Spleen (tissue), 11 donors: ENCODE measurements around the gene MCTP1. TPM values are rescaled to one million over a fixed set of nuclear protein-coding genes. Genes with fewer than 3 reads are reported as not detected.
"Not testable (repeated sequence)": the region's sequence is repeated elsewhere in the genome, so short reads cannot be mapped to it uniquely, and the experiment has no call there.

Source experiments
- DNase-seq: peaks from one replicate; pipeline ENCODE4 v3.0.0-alpha.2; 2020
- H3K27ac ChIP-seq, 8 donors: fragments of 200-600 bp; sonication (generic) in 7 of 8; 1 replicate in 4 of 8; 2 replicates in 4 of 8; pipeline versions ENCODE4 v1.5.0 to v1.8.0; 2016 to 2021; ENCODE audit warnings: inconsistent platforms in 4 of 8, mild to moderate bottlenecking in 4 of 8, moderate library complexity in 1 of 8
- H3K27me3 ChIP-seq, 7 donors: fragments of 200-600 bp; sonication (generic) in 6 of 7; replicated peaks in 1 of 7; 1 replicate in 4 of 7; 2 replicates in 3 of 7; pipeline versions ENCODE4 v1.5.0 to v1.8.0; 2016 to 2021; ENCODE audit warnings: inconsistent platforms in 3 of 7, mild to moderate bottlenecking in 1 of 7
- H3K36me3 ChIP-seq, 6 donors: fragments of 200-600 bp; sonication (generic) in 5 of 6; 1 replicate in 4 of 6; 2 replicates in 2 of 6; pipeline versions ENCODE4 v1.5.0 to v1.8.0; 2016 to 2021; ENCODE audit warnings: inconsistent platforms in 2 of 6
- H3K4me1 ChIP-seq, 6 donors: fragments of 200-600 bp; sonication (generic) in 5 of 6; 1 replicate in 3 of 6; 2 replicates in 3 of 6; pipeline versions ENCODE4 v1.5.0 to v1.8.0; 2016 to 2021; ENCODE audit warnings: inconsistent platforms in 3 of 6
- H3K4me3 ChIP-seq, 8 donors: fragments of 200-600 bp; sonication (generic) in 7 of 8; 1 replicate in 4 of 8; 2 replicates in 4 of 8; pipeline versions ENCODE4 v1.5.0 to v1.8.0; 2016 to 2021; ENCODE audit warnings: inconsistent platforms in 4 of 8, mild to moderate bottlenecking in 4 of 8, moderate library complexity in 2 of 8
- H3K9me3 ChIP-seq, 8 donors: fragments of 200-600 bp; sonication (generic) in 7 of 8; 1 replicate in 4 of 8; 2 replicates in 4 of 8; pipeline versions ENCODE4 v1.5.0 to v1.8.0; 2016 to 2021; ENCODE audit warnings: inconsistent platforms in 4 of 8
- POLR2A ChIP-seq, 3 donors: fragments of 450-650 bp; IDR thresholded peaks; one replicate each; pipeline ENCODE4 v1.5.1; 2017; ENCODE audit warnings: antibody characterized with exemption in 3 of 3, mild to moderate bottlenecking in 1 of 3
- POLR2AphosphoS5 ChIP-seq, 3 donors: sonication (generic); formaldehyde crosslinking; IDR thresholded peaks; one replicate each; pipeline ENCODE4 v1.5.1; 2017; ENCODE audit warnings: antibody characterized with exemption in 3 of 3
- WGBS, 5 donors: extraction: QIAGEN DNeasy Blood & Tissue Kit in 3 of 5; methylation state at CpG; one replicate each; pipeline versions ENCODE4 v1.1.5 to v1.1.7; 2013 to 2018; 5-methylcytosine and 5-hydroxymethylcytosine counted together
- intact Hi-C: fragments of 100-400 bp; cut with DNase I; formaldehyde crosslinking; loops from one replicate; pipeline ENCODE4 v1.15.0; 2023; ENCODE audit warnings: low total_unique reads
- polyA plus RNA-seq, 3 donors: library from polyadenylated mRNA; stranded (reverse); fragments of 200-250 nt; gene quantifications; one replicate each; pipeline ENCODE4 v1.2.1, GENCODE V29; 2013
- total RNA-seq, 7 donors: library from RNA; depleted of rRNA in 3 of 7; stranded (reverse); fragments of >200 nt in 3 of 7; fragmentation: NEBNext Ultra II Directional in 4 of 7; extraction: Animal tissue kit (Norgen Biotek cat#: 25700) in 4 of 7; gene quantifications; one replicate each; pipeline versions ENCODE4 v1.1.0 to v1.2.1, GENCODE V29; 2016 to 2021
- TF ChIP-seq, protein P1 (sequence below), 11 experiments: fragments of 200-600 bp in 7 of 11; fragments of 450-650 bp in 4 of 11; sonication (generic) in 4 of 11; IDR thresholded peaks in 8 of 11; conservative IDR thresholded peaks in 3 of 11; 1 replicate in 7 of 11; 2 replicates in 4 of 11; pipeline versions ENCODE4 v1.4.0 to v1.8.0; 2016 to 2021; ENCODE audit warnings: antibody characterized with exemption in 11 of 11, inconsistent platforms in 4 of 11, mild to moderate bottlenecking in 1 of 11
- donor health status: healthy with polysubstance abuse.
- donor health status: DM: no; HTN: no; CAD: no; lungs with moderate emphysema.
- donor health status: DM: no; HTN: no; CAD: no.
- donor health status: Bipolar disorder and iron deficiency.
- donor health status: healthy.
- donor health status: DM: no; HTN: no; CAD: no.
- donor health status: DM: yes; HTN: yes; CAD: no.

Gene MCTP1
- total and polyA plus RNA-seq, 10 donors: 1.2 to 57.2 (median 29.4) TPM

DNA sequence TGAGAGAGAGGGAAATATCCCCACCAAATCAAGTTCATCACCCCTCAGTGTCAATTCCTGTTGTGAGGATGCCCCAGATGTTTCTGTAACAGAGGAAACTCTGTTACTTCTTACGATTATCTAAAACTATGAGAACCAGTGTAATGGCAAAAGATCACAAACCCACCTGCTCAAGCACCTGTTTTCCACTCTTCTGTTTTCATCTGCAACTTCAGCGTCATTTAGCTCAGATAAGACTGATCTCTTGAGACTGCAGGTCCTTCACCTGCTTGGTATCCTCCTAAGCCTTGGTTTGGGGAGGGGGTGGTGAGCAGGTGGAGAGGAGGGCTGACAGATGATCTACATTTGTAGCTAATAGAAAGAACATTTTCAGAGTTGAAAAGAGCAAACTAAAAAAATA is 437.2 kb downstream of the MCTP1 start:
- Histone ChIP-seq H3K36me3 (peaks cover 0 to 16% (median 0%) of the 10 kb centered on the region in 6 donors), H3K9me3 (no peaks in the 10 kb centered on the region), H3K27ac (no peak overlapping the region), H3K27me3 (no peaks in the 10 kb centered on the region), H3K4me1 (no peaks in the 10 kb centered on the region), H3K4me3 (no peak overlapping the region)
- no peak for DNase-seq
- intact Hi-C loops: no loop called here
- TF ChIP-seq, protein P1, sequence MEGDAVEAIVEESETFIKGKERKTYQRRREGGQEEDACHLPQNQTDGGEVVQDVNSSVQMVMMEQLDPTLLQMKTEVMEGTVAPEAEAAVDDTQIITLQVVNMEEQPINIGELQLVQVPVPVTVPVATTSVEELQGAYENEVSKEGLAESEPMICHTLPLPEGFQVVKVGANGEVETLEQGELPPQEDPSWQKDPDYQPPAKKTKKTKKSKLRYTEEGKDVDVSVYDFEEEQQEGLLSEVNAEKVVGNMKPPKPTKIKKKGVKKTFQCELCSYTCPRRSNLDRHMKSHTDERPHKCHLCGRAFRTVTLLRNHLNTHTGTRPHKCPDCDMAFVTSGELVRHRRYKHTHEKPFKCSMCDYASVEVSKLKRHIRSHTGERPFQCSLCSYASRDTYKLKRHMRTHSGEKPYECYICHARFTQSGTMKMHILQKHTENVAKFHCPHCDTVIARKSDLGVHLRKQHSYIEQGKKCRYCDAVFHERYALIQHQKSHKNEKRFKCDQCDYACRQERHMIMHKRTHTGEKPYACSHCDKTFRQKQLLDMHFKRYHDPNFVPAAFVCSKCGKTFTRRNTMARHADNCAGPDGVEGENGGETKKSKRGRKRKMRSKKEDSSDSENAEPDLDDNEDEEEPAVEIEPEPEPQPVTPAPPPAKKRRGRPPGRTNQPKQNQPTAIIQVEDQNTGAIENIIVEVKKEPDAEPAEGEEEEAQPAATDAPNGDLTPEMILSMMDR (IDR thresholded peaks at IDR 0.05 in 8 of 11, conservative IDR thresholded peaks at IDR 0.05 in 3 of 11): no peak
- TF ChIP-seq POLR2AphosphoS5 (IDR thresholded peaks at IDR 0.05): no peak
- TF ChIP-seq POLR2A (IDR thresholded peaks at IDR 0.05): no peak
- 62 to 76% (median 66%) methylated on average over 2 of the region's 2 CpGs for WGBS, 5 donors

DNA sequence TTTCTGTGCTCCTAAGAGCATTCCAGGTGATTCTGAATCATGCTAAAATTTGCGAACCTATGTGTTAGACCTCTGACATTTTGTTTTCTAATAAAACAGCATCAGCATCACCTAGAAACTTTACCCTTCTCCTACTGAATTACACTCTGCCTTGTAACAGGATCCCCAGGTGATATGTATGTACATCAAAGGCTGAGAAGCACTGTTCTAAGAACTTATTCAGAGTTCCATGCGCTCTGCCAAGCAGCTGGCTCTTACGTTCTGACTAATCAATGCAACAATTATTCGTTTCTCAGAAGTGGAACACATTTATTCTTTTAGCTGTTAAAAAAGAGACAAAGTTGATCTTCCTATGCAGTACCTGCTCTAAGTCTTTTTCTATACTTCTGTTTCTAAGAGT is 437.9 kb downstream of the MCTP1 start:
- intact Hi-C loops: no loop called here
- Histone ChIP-seq H3K4me1 (no peaks in the 10 kb centered on the region), H3K9me3 (no peaks in the 10 kb centered on the region), H3K27ac (no peak overlapping the region), H3K27me3 (no peaks in the 10 kb centered on the region), H3K4me3 (no peak overlapping the region), H3K36me3 (peaks cover 0 to 16% (median 0%) of the 10 kb centered on the region in 6 donors)
- 78 to 88% (median 86%) methylated on average over 4 of the region's 4 CpGs for WGBS, 5 donors
- no peak for DNase-seq
- no peak for TF ChIP-seq POLR2AphosphoS5 (IDR thresholded peaks at IDR 0.05)
- TF ChIP-seq, protein P1 (IDR thresholded peaks at IDR 0.05 in 8 of 11, conservative IDR thresholded peaks at IDR 0.05 in 3 of 11): no peak

DNA sequence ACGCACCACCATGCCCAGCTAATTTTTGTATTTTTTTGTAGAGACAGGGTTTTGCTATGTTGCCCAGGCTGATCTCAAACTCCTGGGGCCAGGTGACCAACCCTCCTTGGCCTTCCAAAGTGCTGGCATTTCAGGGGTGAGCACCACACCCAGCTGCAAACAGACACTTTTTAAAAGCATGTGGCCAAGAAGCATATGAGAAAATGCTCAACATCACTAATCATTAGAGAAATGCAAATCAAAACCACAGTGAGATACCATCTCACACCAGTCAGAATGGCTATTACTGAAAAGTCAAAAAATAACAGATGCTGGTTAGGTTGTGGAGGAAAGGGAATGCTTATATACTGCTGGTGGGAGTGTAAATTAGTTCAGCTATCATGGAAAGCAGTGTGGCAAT is 439.2 kb downstream of the MCTP1 start:
- DNase-seq: not testable (repeated sequence)

DNA sequence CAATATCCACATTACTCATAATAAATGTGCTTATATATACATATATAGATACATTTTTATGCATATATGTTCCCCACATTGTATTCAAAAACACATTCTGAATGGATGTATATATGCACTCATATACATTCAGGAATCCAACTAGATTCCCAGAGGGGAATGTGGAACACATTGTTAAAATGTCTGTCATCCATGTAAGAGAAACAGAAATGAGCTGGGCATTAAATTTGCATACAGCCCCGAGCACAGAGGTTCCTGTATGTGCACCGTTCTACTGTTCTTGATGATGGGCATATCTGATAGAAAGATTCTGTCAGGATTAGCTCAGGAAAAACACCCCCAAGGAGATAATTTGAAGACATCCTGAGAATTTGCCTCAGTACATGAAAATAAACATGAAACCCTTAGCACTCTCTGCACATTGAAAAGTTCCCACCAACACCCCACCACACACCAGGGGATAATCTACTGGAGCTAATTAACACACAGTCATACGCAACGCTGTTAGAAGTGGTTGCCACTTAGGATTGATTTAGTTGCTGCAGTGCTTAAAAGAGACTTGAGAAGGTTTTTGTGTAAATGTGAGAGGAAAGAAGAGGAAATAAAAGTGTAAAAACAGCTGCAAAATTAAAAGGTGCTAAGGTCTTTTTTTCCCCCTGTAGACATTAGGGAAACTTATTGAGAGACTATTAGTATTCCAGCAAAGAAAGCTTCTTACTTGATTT is 443.1 kb downstream of the MCTP1 start:
- peaks cover 0 to 14% (median 0%) of the 10 kb centered on the region in 6 donors for H3K36me3 ChIP-seq
- no peaks in the 10 kb centered on the region for H3K9me3 ChIP-seq
- H3K4me3 ChIP-seq: no peak overlapping the region
- no peak overlapping the region for H3K27ac ChIP-seq
- TF ChIP-seq, protein P1 (IDR thresholded peaks at IDR 0.05 in 8 of 11, conservative IDR thresholded peaks at IDR 0.05 in 3 of 11): no peak
- no peak for TF ChIP-seq POLR2A (IDR thresholded peaks at IDR 0.05)
- no peak for TF ChIP-seq POLR2AphosphoS5 (IDR thresholded peaks at IDR 0.05)
- intact Hi-C loops: no loop called here
- no peaks in the 10 kb centered on the region for H3K27me3 ChIP-seq
- no peak for DNase-seq
- H3K4me1 ChIP-seq: no peaks in the 10 kb centered on the region
- 65 to 80% (median 77%) methylated on average over 4 of the region's 4 CpGs for WGBS, 5 donors

More for the DNA sequence above, 439.2 kb downstream of the MCTP1 start:
- H3K27me3 ChIP-seq, H3K4me1 ChIP-seq, H3K4me3 ChIP-seq, intact Hi-C loops, H3K9me3 ChIP-seq, H3K27ac ChIP-seq: not testable (repeated sequence)
- 92 to 97% (median 95%) methylated on average over 1 of the region's 1 CpG for WGBS, 5 donors
- peaks cover 0 to 25% (median 0%) of the 10 kb centered on the region in 6 donors for H3K36me3 ChIP-seq
